KG1 (cell line): ENCODE results near the gene CLSTN2.

Source experiments
- DNase-seq: peaks from one replicate; lab custom pipeline; 2025; lab: John Stamatoyannopoulos, UW

Gene CLSTN2

DNA sequence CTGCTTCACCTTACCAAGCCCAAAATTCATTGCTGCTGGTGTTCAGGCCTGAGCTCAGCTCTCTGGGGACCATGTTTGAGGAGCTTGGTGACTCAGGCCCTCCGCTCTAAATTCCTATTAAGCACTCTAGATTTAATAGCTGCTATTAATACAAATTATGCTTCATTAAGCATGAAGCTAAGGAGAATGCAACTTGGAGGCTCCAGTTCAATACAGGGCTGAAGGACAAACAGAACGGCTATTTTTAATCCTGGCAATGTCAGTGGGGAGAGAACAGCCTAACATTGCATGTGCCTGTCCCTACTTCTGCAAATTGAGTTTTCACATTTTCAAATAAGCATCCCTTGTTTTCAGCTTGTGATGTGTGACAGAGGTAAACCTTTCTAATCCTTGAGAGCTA is 662.8 kb downstream of the CLSTN2 start:
- DNase-seq: no peak

DNA sequence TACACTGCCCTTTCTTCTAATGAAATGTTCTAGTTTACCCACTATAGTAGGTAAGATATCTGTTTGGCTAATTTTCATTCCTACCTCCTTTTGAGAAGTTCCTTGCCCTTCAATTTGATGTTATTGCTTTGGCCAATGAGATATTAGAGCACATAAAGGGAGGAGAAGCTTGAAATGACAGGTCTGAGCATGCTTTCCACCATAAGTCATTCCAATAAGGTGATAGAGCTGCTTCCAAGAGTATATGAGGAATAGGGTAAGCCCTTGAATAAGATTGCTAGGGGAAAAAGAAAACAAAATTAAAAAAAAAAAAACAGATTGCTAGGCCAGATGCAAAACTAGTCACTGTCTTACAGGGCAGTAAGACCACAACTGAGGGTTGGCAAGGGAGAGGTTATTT is 664.0 kb downstream of the CLSTN2 start:
- DNase-seq: no peak

DNA sequence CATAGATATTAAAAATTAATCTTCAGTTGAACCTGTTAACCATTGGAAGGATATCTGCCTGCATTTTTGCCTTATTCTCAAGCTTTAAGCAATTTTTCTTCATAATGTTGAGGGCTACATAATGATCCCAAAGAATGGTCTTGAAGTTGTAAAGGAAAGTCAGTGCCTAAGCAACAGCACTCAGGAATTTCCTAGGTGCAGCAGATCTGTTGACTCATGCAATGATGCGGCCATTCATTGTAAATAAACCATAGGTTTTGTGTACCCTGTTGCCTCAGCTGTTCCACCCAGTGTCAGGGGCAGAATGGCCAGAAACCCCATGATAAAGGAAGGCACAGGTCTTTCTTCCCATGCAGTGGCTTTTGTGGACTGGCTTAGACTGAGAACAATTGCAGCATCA is 664.5 kb downstream of the CLSTN2 start:
- DNase-seq: no peak

DNA sequence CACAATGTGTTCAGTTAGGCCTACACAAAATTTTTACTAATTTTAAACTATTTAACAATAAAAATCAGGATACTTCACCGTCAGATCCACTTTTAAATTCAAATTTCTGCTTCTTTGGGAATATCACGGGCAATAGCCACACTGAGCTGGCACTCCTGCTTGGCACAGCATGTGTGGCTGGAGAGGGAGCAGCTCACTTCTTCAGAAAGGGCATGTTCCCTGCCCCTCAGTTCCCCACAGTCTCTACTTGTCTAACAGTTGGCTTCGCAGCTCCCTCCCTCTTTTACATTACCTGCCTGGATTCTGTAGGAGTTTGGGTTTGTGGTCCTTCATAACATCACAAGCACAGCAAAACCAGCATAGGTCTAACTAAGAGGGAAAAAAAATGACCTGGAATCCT is 666.9 kb downstream of the CLSTN2 start:
- no peak for DNase-seq

DNA sequence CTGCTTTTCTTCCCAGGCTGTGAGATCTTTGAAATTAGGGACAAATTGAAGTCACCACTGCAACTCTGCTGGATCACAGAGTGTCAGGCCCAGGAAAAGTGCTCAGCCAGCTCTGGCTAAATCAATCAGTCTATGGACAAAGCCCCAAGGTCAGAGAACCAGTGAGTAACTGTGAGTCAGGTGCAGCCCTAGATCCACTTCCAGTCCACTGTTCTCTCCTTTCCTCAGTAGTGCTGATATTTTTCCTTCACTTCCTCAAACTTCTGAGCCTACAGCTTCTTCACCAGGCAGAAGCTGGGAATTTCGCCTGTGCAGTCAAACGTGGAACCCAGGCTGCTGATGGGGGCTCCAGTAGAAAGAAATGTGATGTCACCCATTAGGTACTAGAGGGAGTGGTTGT is 667.8 kb downstream of the CLSTN2 start:
- DNase-seq: no peak

DNA sequence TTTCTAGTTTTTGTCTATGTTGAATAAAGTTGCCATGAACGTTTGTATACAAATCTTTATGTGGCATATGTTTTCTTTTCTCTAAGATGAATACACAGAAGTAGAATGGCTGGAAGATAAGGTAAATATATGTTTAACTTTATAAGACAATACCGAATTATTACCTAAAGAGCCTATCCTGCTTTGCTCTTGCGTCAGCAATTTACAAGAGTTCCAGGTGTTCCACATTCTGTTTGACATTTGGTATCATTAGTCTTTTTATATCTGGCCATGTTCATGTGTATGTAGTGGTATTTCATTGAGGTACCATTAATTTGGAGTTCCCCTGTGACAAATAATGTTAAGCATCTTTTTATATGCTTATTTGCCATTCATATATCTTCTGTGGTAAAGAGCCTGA is 668.8 kb downstream of the CLSTN2 start:
- DNase-seq: no peak

DNA sequence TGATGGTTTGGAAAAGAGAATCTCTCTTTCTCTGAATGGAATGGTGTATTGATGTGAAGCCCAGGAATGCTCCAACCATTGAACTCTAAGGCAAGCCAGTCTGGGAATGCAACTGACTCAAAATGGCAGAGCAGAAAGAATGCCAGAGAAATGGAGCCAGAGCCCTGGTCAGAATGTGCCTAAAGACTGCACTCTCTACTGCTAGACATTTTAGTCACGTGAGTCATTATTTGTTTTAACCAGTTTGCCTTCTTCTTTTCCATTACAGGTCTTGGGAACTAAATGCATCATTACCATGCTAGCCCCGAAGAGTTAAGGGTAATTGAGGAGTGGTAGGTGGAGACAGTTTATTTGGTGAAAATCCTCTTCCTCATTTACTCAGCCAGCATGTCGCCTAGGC is 675.6 kb downstream of the CLSTN2 start:
- DNase-seq: no peak

DNA sequence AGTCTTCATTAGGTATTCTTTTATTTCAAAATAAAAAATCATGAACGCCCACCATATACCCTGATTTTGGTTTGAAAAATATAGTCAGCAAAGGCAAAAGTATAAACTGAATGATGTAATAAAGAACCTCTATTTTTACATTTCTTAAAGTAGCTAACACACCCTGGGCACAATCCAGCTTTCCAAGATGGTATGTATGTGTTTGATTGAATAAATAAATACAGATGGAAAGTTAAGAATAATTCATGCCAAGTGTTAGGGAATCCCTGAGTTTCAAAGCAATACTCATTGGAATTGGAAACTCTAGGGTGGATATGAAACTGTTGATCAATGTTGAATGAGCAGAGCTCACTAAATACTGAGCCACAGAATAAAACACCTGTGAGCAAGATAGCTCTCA is 679.0 kb downstream of the CLSTN2 start:
- DNase-seq: no peak

DNA sequence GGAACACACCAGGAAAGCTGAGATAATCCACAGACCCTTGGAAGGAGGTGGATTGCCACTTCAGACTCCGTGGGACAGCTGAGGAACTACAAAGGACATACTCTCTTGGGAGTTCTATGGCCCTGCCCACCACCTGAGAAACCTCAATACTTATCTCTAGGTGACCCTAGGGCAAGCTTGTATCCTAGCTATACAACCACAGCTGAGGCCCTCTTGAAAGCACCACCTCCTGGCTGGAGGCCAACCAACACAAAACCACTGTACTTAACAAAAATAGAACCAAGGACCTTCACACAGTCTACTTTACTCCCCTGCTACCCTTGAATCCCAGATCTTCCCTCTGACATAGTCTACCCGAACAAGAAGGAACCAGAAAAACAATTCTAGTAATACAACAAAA is 682.1 kb downstream of the CLSTN2 start:
- DNase-seq: no peak

DNA sequence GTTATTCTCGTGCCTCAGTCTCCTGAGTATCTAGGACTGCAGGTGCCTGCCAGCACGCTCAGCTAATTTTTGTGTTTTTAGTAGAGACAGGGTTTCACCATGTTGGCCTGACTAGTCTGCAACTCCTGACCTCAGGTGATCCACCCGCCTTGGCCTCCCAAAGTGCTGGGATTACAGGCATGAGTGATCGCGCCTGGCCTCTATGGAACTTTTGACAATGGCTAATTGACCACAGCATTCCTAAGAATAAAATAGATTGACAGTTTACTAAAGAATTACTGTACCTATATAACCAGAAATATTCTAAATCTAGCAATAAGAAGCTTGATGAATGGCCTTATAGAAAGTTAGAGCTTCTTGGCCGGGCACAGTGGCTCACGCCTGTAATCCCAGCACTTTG is 691.9 kb downstream of the CLSTN2 start:
- no peak for DNase-seq
